Skeletal muscle satellite cell (primary cell): ENCODE measurements around the gene TSHZ2.

Experiments
- H3K27me3 ChIP-seq: 2 replicates; pipeline ENCODE4 v1.7.0; 2013; ENCODE audit warnings: low read length; ENCODE audit not compliant: control insufficient read depth, insufficient read depth
- H3K36me3 ChIP-seq: 2 replicates; pipeline ENCODE4 v1.7.0; 2013; ENCODE audit warnings: mild to moderate bottlenecking, control low read depth, low read length; ENCODE audit not compliant: insufficient read depth
- H3K4me1 ChIP-seq: 2 replicates; pipeline ENCODE4 v1.7.0; 2013; ENCODE audit warnings: low read length; ENCODE audit not compliant: control insufficient read depth, insufficient read depth
- H3K4me2 ChIP-seq: 2 replicates; pipeline ENCODE4 v1.7.0; 2013; ENCODE audit warnings: mild to moderate bottlenecking, low read length
- H3K4me3 ChIP-seq: 2 replicates; pipeline ENCODE4 v1.7.0; 2013; ENCODE audit warnings: low read length
- H3K9ac ChIP-seq: 2 replicates; pipeline ENCODE4 v1.7.0; 2013; ENCODE audit warnings: mild to moderate bottlenecking, low read depth, low read length, moderate library complexity
- H3K9me3 ChIP-seq: replicated peaks from 2 replicates; pipeline ENCODE4 v1.7.0; 2013; ENCODE audit warnings: mild to moderate bottlenecking, control low read depth, low read length

Gene TSHZ2

DNA sequence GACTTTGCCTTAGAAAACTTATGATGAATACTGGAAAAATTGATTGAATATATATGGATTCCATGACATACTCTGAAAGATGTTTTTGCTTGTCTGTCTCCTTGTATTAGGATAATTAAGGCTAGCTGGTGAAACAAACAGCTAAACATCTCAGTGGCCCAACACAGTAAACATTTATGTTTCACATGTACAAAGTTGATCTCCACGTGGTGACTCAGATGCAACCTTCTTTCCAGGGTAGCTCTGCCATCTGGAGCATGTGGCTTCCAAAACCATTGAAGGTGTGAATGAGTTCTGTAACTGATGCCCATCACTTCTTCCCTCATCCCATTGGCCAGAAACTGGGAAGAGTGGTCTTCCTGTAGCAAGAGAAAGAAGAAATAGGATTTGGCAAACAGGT lies 196.3 kb downstream of the TSHZ2 start:
- Histone ChIP-seq H3K4me1 (no peaks in the 10 kb centered on the region), H3K4me3 (no peak overlapping the region), H3K27me3 (no peaks in the 10 kb centered on the region), H3K9ac (no peak overlapping the region), H3K36me3 (no peaks in the 10 kb centered on the region), H3K9me3 (no peaks in the 10 kb centered on the region), H3K4me2 (no peak overlapping the region)

GRCh38 chr20:53170196-53170595 lies 198.0 kb downstream of the TSHZ2 start:
- Histone ChIP-seq H3K27me3 (no peaks in the 10 kb centered on the region), H3K4me1 (no peaks in the 10 kb centered on the region), H3K9me3 (no peaks in the 10 kb centered on the region), H3K36me3 (no peaks in the 10 kb centered on the region), H3K9ac (no peak overlapping the region), H3K4me3 (no peak overlapping the region), H3K4me2 (no peak overlapping the region)

DNA sequence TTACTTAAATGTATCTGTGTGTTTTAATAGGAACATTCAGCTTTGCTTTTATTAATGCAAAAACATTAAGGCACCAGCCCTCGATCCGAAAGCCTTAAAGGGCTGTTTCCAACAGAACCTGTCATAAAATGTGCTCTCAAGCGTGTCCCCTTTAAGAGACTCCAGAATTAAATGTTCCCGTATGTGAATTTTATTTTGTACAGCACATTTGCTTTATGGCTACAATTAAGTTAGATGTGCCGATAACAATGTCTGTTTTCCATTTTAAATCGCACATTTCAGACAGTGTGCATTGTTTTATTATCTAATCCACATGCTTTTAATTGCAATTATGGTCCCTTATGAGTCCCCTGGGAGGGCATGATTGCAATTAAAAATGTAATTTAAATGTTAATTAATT lies 198.9 kb downstream of the TSHZ2 start:
- H3K4me2 ChIP-seq, result no peak overlapping the region
- H3K9ac ChIP-seq, result no peak overlapping the region
- H3K36me3 ChIP-seq, result no peaks in the 10 kb centered on the region
- H3K4me3 ChIP-seq, result no peak overlapping the region
- H3K4me1 ChIP-seq, result no peaks in the 10 kb centered on the region
- no peaks in the 10 kb centered on the region for H3K27me3 ChIP-seq
- H3K9me3 ChIP-seq, result no peaks in the 10 kb centered on the region

DNA sequence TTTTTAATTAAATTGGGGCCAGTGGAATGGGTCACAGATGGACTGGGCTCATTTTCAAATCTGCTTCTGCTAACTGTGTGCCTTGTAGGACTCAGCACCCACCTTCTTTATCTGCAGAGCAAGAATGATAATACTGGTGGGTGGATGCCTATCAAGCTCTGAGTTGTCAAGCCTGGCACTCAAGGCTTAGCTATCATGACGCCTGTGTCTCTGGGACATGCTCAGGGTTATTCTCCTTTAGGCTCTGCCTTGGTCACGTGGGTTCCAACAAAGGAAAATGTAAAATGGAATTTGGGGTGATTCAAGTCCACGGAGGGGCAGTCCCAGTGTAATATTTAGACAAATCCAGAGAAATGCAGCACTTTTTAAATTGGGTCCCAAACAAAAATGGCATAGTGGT lies 202.3 kb downstream of the TSHZ2 start:
- Histone ChIP-seq H3K27me3 (no peaks in the 10 kb centered on the region), H3K4me3 (no peak overlapping the region), H3K36me3 (no peaks in the 10 kb centered on the region), H3K4me2 (no peak overlapping the region), H3K9ac (no peak overlapping the region), H3K9me3 (no peaks in the 10 kb centered on the region), H3K4me1 (no peaks in the 10 kb centered on the region)

- Histone ChIP-seq H3K4me2 (no peak overlapping the region), H3K4me1 (no peaks in the 10 kb centered on the region), H3K4me3 (no peak overlapping the region), H3K9me3 (no peaks in the 10 kb centered on the region), H3K36me3 (no peaks in the 10 kb centered on the region), H3K9ac (no peak overlapping the region), H3K27me3 (no peaks in the 10 kb centered on the region)
Measured at GRCh38 chr20:53175135-53175780, 203.1 kb downstream of the TSHZ2 start.

DNA sequence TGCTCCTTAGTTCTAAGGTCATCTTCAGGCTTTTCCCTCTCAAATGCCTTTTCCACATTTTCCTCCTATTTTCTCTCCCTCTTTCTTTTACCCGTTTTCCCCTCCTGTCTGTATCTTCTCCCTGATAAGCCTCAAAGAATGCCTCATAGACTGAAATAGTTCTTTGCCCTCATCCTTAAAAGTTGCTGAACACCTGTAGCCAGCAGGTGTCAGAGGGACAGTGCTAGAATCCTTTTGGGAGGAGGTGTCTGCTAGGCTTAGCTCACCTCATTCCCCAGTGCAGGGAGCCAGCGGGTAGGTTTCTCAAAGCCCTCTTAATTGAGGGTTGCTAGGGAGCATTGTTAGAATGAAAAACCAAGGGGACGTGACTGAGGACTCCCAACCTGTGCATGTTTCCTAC lies 204.0 kb downstream of the TSHZ2 start:
- no peaks in the 10 kb centered on the region for H3K27me3 ChIP-seq
- H3K9ac ChIP-seq, result no peak overlapping the region
- no peak overlapping the region for H3K4me2 ChIP-seq
- no peaks in the 10 kb centered on the region for H3K4me1 ChIP-seq
- H3K4me3 ChIP-seq, result no peak overlapping the region
- no peaks in the 10 kb centered on the region for H3K9me3 ChIP-seq
- no peaks in the 10 kb centered on the region for H3K36me3 ChIP-seq

- H3K4me2 ChIP-seq, result no peak overlapping the region
- no peak overlapping the region for H3K9ac ChIP-seq
- H3K9me3 ChIP-seq, result no peaks in the 10 kb centered on the region
- H3K4me1 ChIP-seq, result no peaks in the 10 kb centered on the region
- H3K4me3 ChIP-seq, result no peak overlapping the region
- no peaks in the 10 kb centered on the region for H3K27me3 ChIP-seq
- no peaks in the 10 kb centered on the region for H3K36me3 ChIP-seq
Measured at GRCh38 chr20:53177687-53178086, 205.5 kb downstream of the TSHZ2 start.

GRCh38 chr20:53179749-53180148 lies 207.6 kb downstream of the TSHZ2 start:
- H3K9ac ChIP-seq, result no peak overlapping the region
- H3K4me1 ChIP-seq, result no peaks in the 10 kb centered on the region
- no peaks in the 10 kb centered on the region for H3K36me3 ChIP-seq
- no peak overlapping the region for H3K4me2 ChIP-seq
- H3K9me3 ChIP-seq, result no peaks in the 10 kb centered on the region
- no peaks in the 10 kb centered on the region for H3K27me3 ChIP-seq
- H3K4me3 ChIP-seq, result no peak overlapping the region

DNA sequence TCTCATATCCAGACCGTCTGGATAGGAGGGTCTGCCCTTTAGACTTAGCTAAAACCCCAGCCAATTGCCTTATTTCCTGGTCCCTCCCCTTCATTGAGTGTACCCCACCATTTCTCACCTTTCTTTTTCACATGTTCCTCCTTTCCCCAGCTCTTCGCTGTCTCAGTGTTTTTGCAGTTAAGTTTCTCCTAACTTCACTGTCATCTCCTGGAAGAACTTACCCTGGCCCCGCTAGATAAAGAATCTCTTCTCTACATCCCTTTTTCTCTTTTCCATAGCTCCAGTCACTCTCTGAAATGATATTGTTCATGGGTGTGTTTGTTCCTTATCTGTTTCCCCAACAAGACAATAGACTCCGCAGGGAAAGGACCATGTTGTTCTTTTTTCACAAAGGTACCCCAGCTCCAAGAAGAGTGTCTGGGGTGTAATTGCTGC lies 208.8 kb downstream of the TSHZ2 start:
- Histone ChIP-seq H3K27me3 (no peaks in the 10 kb centered on the region), H3K4me3 (no peak overlapping the region), H3K36me3 (no peaks in the 10 kb centered on the region), H3K9ac (no peak overlapping the region), H3K9me3 (no peaks in the 10 kb centered on the region), H3K4me1 (no peaks in the 10 kb centered on the region), H3K4me2 (no peak overlapping the region)

DNA sequence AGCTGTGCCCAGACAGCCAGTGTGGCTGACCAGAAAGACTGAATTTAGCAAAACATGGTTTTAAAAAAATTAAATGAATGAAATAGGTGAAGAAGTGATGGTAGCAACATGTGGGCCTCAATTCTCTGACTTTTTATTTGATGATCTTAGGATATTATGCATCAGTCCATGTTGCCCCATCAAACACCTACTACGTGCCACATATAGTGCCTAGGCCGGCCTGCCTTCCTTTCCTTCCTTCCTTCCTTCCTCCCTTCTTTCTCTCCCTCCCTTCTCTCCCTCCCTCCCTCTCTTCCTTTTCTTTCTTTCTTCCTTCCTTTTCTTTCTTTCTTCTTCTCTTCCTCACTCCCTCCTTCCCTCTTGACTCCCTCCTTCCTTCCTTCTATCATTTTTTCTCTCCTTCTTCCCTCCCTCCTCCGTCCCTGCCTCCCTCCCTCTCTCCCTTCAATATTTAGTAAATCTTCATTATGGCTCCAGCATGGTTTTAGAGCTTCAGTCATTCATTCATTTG lies 209.8 kb downstream of the TSHZ2 start:
- Histone ChIP-seq H3K4me1 (no peaks in the 10 kb centered on the region), H3K9me3 (no peaks in the 10 kb centered on the region), H3K4me3 (no peak overlapping the region), H3K27me3 (no peaks in the 10 kb centered on the region), H3K36me3 (no peaks in the 10 kb centered on the region), H3K4me2 (no peak overlapping the region), H3K9ac (no peak overlapping the region)

GRCh38 chr20:53183181-53183580 lies 211.0 kb downstream of the TSHZ2 start:
- Histone ChIP-seq H3K4me1 (no peaks in the 10 kb centered on the region), H3K9me3 (no peaks in the 10 kb centered on the region), H3K9ac (no peak overlapping the region), H3K27me3 (peaks cover 2% of the 10 kb centered on the region), H3K36me3 (no peaks in the 10 kb centered on the region), H3K4me2 (no peak overlapping the region), H3K4me3 (no peak overlapping the region)

- Histone ChIP-seq H3K4me3 (no peak overlapping the region), H3K4me1 (no peaks in the 10 kb centered on the region), H3K27me3 (peaks cover 2% of the 10 kb centered on the region), H3K9me3 (no peaks in the 10 kb centered on the region), H3K9ac (no peak overlapping the region), H3K36me3 (no peaks in the 10 kb centered on the region), H3K4me2 (no peak overlapping the region)
Measured at GRCh38 chr20:53186635-53187034, 214.5 kb downstream of the TSHZ2 start.
